ENCODE measurements around the gene GHRH. TPM values are rescaled to one million over a fixed set of nuclear protein-coding genes. Genes with fewer than 3 reads are reported as not detected.
A peak's percentile ranks its signal among the peaks of the same experiment; 100 is the strongest.

GHRH gene
- total and polyA plus RNA-seq, 8 donors = not detected

GRCh38 chr20:37242503-37242902, 19.1 kb downstream of the GHRH start:
- peaks cover 26 to 80% (median 69%) of the 10 kb centered on the region in 4 donors for H3K36me3 ChIP-seq
- H3K4me3 ChIP-seq = no peak overlapping the region
- no peak overlapping the region for H3K27ac ChIP-seq
- H3K9me3 ChIP-seq = no peaks in the 10 kb centered on the region
- 38 to 67% (median 52%) methylated on average over 4 of the region's 4 CpGs for WGBS, 5 donors
- DNase-seq = no peak
- H3K4me1 ChIP-seq = peaks cover 0 to 47% (median 19%) of the 10 kb centered on the region in 4 donors
- intact Hi-C loops (cut with DNase I; ENCODE audit: low total_unique reads) = no loop called here
- TF ChIP-seq EP300 (IDR thresholded peaks at IDR 0.05) = no peak
- TF ChIP-seq CTCF (IDR thresholded peaks at IDR 0.05) = no peak
- no peak for TF ChIP-seq POLR2AphosphoS5 (IDR thresholded peaks at IDR 0.05)
- no peak for TF ChIP-seq POLR2A (IDR thresholded peaks at IDR 0.05)
- no peaks in the 10 kb centered on the region for H3K27me3 ChIP-seq

GRCh38 chr20:37240337-37241067, 21.1 kb downstream of the GHRH start:
- Histone ChIP-seq H3K4me1 (peaks cover 0 to 47% (median 19%) of the 10 kb centered on the region in 4 donors), H3K36me3 (peaks cover 45 to 96% (median 89%) of the 10 kb centered on the region in 4 donors), H3K4me3 (no peak overlapping the region), H3K27me3 (no peaks in the 10 kb centered on the region), H3K9me3 (no peaks in the 10 kb centered on the region), H3K27ac (no peak overlapping the region)
- WGBS, 5 donors = 82 to 91% (median 84%) methylated on average over 3 of the region's 3 CpGs
- TF ChIP-seq CTCF (IDR thresholded peaks at IDR 0.05) (no peak), POLR2A (IDR thresholded peaks at IDR 0.05) (no peak)
- no peak for DNase-seq
- intact Hi-C loops (cut with DNase I; ENCODE audit: low total_unique reads) = no loop called here

- Histone ChIP-seq H3K27me3 (no peaks in the 10 kb centered on the region), H3K27ac (peak overlapping the region in 1 of 5 donors; percentile 23), H3K9me3 (no peaks in the 10 kb centered on the region), H3K4me1 (peaks cover 0 to 43% (median 19%) of the 10 kb centered on the region in 4 donors), H3K4me3 (no peak overlapping the region), H3K36me3 (peaks cover 59 to 100% (median 98%) of the 10 kb centered on the region in 4 donors)
- WGBS, 5 donors = 70 to 76% (median 75%) methylated on average over 1 of the region's 1 CpG
- intact Hi-C loops (cut with DNase I; ENCODE audit: low total_unique reads) = no loop called here
- peak in 1 of 2 donors; percentile 72 for DNase-seq
- TF ChIP-seq CTCF (IDR thresholded peaks at IDR 0.05) = no peak
- TF ChIP-seq EP300 (IDR thresholded peaks at IDR 0.05) = no peak
- no peak for TF ChIP-seq POLR2A (IDR thresholded peaks at IDR 0.05)
These were observed 22.6 kb downstream of the GHRH start for GRCh38 chr20:37238935-37239451.

- TF ChIP-seq POLR2A (IDR thresholded peaks at IDR 0.05) = no peak
- TF ChIP-seq CTCF (IDR thresholded peaks at IDR 0.05) = no peak
- TF ChIP-seq POLR2AphosphoS5 (IDR thresholded peaks at IDR 0.05) = no peak
- no peak for TF ChIP-seq EP300 (IDR thresholded peaks at IDR 0.05)
- Histone ChIP-seq H3K36me3 (peaks cover 65 to 100% (median 98%) of the 10 kb centered on the region in 4 donors), H3K9me3 (no peaks in the 10 kb centered on the region), H3K4me1 (peaks cover 0 to 37% (median 16%) of the 10 kb centered on the region in 4 donors), H3K27me3 (no peaks in the 10 kb centered on the region), H3K4me3 (no peak overlapping the region), H3K27ac (peak overlapping the region in 1 of 5 donors; percentile 23)
- no peak for DNase-seq
- intact Hi-C loops (cut with DNase I; ENCODE audit: low total_unique reads) = no loop called here
- WGBS, 5 donors = 83 to 90% (median 86%) methylated on average over 6 of the region's 6 CpGs
These were observed 23.2 kb downstream of the GHRH start for GRCh38 chr20:37238426-37238825.

All from stomach (tissue), 9 donors.